Measurements from ENCODE around the gene REM2.

REM2 gene

GRCh38 chr14:22893706-22894105 is 10.7 kb downstream of the REM2 start:
- no peak overlapping the region for H3K4me2 ChIP-seq (ENCODE audit: low read depth, low read length, poor library complexity, severe bottlenecking)
- no peak overlapping the region for H3K4me3 ChIP-seq (ENCODE audit: low read length, poor library complexity, severe bottlenecking)

DNA sequence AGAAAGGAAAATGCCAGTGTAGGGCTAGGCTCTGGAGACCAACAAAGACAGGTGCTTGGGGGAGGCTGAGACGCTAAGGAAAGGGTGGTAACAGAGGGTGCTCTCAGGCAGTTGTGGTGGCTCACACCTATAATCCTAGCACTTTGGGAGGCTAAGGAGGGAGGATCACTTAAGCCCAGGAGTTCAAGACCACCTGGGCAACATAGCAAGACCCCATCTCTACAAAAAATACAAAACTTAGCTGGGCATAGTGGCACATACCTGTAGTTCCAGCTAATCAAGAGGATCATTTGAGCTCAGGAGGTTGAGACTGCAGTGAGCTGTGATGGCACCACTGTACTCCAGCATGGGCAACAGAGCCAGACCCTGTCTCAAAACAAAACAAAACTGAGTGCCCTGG is 12.4 kb downstream of the REM2 start:
- no peak overlapping the region for H3K9ac ChIP-seq (ENCODE audit: low read depth, low read length, poor library complexity, severe bottlenecking)
- H3K9me2 ChIP-seq (replicated peaks; ENCODE audit: low read depth, low read length), result no peaks in the 10 kb centered on the region
- no peaks in the 10 kb centered on the region for H3K27me3 ChIP-seq (ENCODE audit: insufficient read depth, low read length, poor library complexity, severe bottlenecking)
- no peak for TF ChIP-seq EZH2phosphoT487 (IDR thresholded peaks at IDR 0.05; ENCODE audit: borderline replicate concordance)
- TF ChIP-seq, protein P1, sequence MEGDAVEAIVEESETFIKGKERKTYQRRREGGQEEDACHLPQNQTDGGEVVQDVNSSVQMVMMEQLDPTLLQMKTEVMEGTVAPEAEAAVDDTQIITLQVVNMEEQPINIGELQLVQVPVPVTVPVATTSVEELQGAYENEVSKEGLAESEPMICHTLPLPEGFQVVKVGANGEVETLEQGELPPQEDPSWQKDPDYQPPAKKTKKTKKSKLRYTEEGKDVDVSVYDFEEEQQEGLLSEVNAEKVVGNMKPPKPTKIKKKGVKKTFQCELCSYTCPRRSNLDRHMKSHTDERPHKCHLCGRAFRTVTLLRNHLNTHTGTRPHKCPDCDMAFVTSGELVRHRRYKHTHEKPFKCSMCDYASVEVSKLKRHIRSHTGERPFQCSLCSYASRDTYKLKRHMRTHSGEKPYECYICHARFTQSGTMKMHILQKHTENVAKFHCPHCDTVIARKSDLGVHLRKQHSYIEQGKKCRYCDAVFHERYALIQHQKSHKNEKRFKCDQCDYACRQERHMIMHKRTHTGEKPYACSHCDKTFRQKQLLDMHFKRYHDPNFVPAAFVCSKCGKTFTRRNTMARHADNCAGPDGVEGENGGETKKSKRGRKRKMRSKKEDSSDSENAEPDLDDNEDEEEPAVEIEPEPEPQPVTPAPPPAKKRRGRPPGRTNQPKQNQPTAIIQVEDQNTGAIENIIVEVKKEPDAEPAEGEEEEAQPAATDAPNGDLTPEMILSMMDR (conservative IDR thresholded peaks at IDR 0.05; ENCODE audit: low read length), result no peak
- H3K4me2 ChIP-seq (ENCODE audit: low read depth, low read length, poor library complexity, severe bottlenecking), result no peak overlapping the region
- no peaks in the 10 kb centered on the region for H3K79me2 ChIP-seq (ENCODE audit: insufficient read depth, low read length)
- H3K4me1 ChIP-seq (ENCODE audit: insufficient read depth, low read length, poor library complexity, severe bottlenecking), result no peaks in the 10 kb centered on the region
- no peak overlapping the region for H2AFZ ChIP-seq (ENCODE audit: low read length)
- H4K20me1 ChIP-seq (ENCODE audit: insufficient read depth, low read length, poor library complexity, severe bottlenecking), result no peaks in the 10 kb centered on the region
- H3F3A ChIP-seq (ENCODE audit: low read depth), result no peaks in the 10 kb centered on the region
- no peaks in the 10 kb centered on the region for H3K9me3 ChIP-seq (ENCODE audit: insufficient read depth, low read depth, low read length)
- no peak overlapping the region for H3K4me3 ChIP-seq (ENCODE audit: low read length, poor library complexity, severe bottlenecking)
- H3K36me3 ChIP-seq (ENCODE audit: insufficient read depth, low read length), result no peaks in the 10 kb centered on the region; the same call in 1 of the 2 replicates

More at GRCh38 chr14:22893706-22894105, 10.7 kb downstream of the REM2 start:
- no peaks in the 10 kb centered on the region for H3K36me3 ChIP-seq (ENCODE audit: insufficient read depth, low read length)
- H3F3A ChIP-seq (ENCODE audit: low read depth), result no peaks in the 10 kb centered on the region
- H3K9me2 ChIP-seq (replicated peaks; ENCODE audit: low read depth, low read length), result no peaks in the 10 kb centered on the region
- no peaks in the 10 kb centered on the region for H4K20me1 ChIP-seq (ENCODE audit: insufficient read depth, low read length, poor library complexity, severe bottlenecking)
- no peaks in the 10 kb centered on the region for H3K9me3 ChIP-seq (ENCODE audit: insufficient read depth, low read depth, low read length)
- no peaks in the 10 kb centered on the region for H3K27me3 ChIP-seq (ENCODE audit: insufficient read depth, low read length, poor library complexity, severe bottlenecking)
- no peak overlapping the region for H2AFZ ChIP-seq (ENCODE audit: low read length)
- H3K4me1 ChIP-seq (ENCODE audit: insufficient read depth, low read length, poor library complexity, severe bottlenecking), result no peaks in the 10 kb centered on the region
- no peak overlapping the region for H3K9ac ChIP-seq (ENCODE audit: low read depth, low read length, poor library complexity, severe bottlenecking)
- H3K79me2 ChIP-seq (ENCODE audit: insufficient read depth, low read length), result no peaks in the 10 kb centered on the region
- no peak for TF ChIP-seq EZH2phosphoT487 (IDR thresholded peaks at IDR 0.05; ENCODE audit: borderline replicate concordance)
- TF ChIP-seq, protein P1 (conservative IDR thresholded peaks at IDR 0.05; ENCODE audit: low read length), result no peak

DNA sequence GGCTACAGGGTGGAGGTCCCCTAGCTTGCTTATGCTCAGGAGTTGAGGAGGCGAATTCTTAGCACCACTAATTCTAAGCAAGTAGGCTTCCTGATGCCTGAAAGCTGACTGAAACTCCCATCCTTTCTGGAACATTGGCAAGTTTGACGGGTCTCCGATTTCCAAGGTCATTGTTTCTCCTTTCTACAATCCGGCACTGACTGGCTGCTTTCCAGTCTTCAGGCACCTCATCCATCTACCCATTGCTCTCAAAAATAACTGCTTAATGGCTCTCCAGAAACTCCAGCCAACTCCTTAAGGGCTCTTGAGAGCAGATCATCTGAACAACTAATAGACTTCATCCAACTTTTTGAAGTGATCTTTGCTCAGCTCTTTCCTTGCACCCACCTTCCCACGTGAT is 13.3 kb downstream of the REM2 start:
- H3F3A ChIP-seq (ENCODE audit: low read depth), result no peaks in the 10 kb centered on the region
- H3K9ac ChIP-seq (ENCODE audit: low read depth, low read length, poor library complexity, severe bottlenecking), result no peak overlapping the region
- H4K20me1 ChIP-seq (ENCODE audit: insufficient read depth, low read length, poor library complexity, severe bottlenecking), result no peaks in the 10 kb centered on the region
- H3K4me3 ChIP-seq (ENCODE audit: low read length, poor library complexity, severe bottlenecking), result no peak overlapping the region
- H3K9me2 ChIP-seq (replicated peaks; ENCODE audit: low read depth, low read length), result no peaks in the 10 kb centered on the region
- no peak overlapping the region for H3K4me2 ChIP-seq (ENCODE audit: low read depth, low read length, poor library complexity, severe bottlenecking)
- H3K36me3 ChIP-seq (ENCODE audit: insufficient read depth, low read length), result peaks cover 7% of the 10 kb centered on the region; the same call in 1 of the 2 replicates
- no peaks in the 10 kb centered on the region for H3K79me2 ChIP-seq (ENCODE audit: insufficient read depth, low read length)
- no peaks in the 10 kb centered on the region for H3K27me3 ChIP-seq (ENCODE audit: insufficient read depth, low read length, poor library complexity, severe bottlenecking)
- H2AFZ ChIP-seq (ENCODE audit: low read length), result no peak overlapping the region
- no peaks in the 10 kb centered on the region for H3K4me1 ChIP-seq (ENCODE audit: insufficient read depth, low read length, poor library complexity, severe bottlenecking)
- no peaks in the 10 kb centered on the region for H3K9me3 ChIP-seq (ENCODE audit: insufficient read depth, low read depth, low read length)
- TF ChIP-seq, protein P1 (conservative IDR thresholded peaks at IDR 0.05; ENCODE audit: low read length), result no peak
- TF ChIP-seq EZH2phosphoT487 (IDR thresholded peaks at IDR 0.05; ENCODE audit: borderline replicate concordance), result no peak

Measured in Loucy (cell line).